Urinary bladder (tissue), 4 donors: ENCODE measurements around the gene CACNG8. TPM values are rescaled to one million over a fixed set of nuclear protein-coding genes. Genes with fewer than 3 reads are reported as not detected.

Source experiments
- DNase-seq: peaks from one replicate; pipeline ENCODE4 v3.0.0-alpha.2; 2015; ENCODE audit errors: extremely low spot score
- H3K27ac ChIP-seq: one replicate; pipeline ENCODE4 v1.5.1; 2013; ENCODE audit warnings: low read depth, mild to moderate bottlenecking, moderate library complexity
- H3K36me3 ChIP-seq: one replicate; pipeline ENCODE4 v1.6.1; 2013; ENCODE audit warnings: mild to moderate bottlenecking, moderate library complexity; ENCODE audit not compliant: insufficient read depth
- H3K4me1 ChIP-seq: one replicate; pipeline ENCODE4 v1.6.1; 2013; ENCODE audit warnings: mild to moderate bottlenecking, moderate library complexity; ENCODE audit not compliant: insufficient read depth
- H3K4me3 ChIP-seq: one replicate; pipeline ENCODE4 v1.5.1; 2013; ENCODE audit warnings: low read depth, low read length
- WGBS: extraction: QIAGEN DNeasy Blood & Tissue Kit; methylation state at CpG from one replicate; pipeline ENCODE4 v1.1.7; 2013; 5-methylcytosine and 5-hydroxymethylcytosine counted together
- polyA plus RNA-seq: library from polyadenylated mRNA; stranded (reverse); fragments of 200-250 nt; gene quantifications from one replicate; pipeline ENCODE4 v1.2.3, GENCODE V29; 2013
- total RNA-seq: library from RNA; depleted of rRNA; stranded (reverse); fragments of >200 nt; gene quantifications from one replicate; pipeline ENCODE4 v1.2.3, GENCODE V29; 2014
- donor health status: healthy with polysubstance abuse.
- donor health status: healthy.

Gene CACNG8
- total and polyA plus RNA-seq, 2 donors = 0.08 to 0.11 TPM

DNA sequence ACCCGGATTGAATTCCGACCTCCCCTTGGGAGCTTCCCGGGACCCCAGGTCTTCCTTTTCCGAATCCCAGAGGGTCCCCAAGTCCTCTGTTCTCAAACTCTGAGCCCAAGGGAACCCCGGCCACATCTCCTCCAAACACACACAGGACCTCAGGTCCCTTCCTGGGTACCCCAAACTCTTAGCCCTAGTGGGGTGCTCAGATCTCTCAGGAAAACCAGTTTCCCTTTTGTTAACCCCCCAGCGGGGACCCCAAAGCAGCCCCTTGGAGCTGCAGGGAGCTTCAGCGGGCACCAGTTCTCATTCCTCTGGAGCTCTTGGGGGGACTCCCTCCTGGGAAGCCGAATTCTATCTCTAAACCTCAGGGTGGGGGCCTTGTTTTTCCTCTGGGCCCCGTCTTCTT lies 29.5 kb downstream of the CACNG8 start:
- DNase-seq = no peak
- Histone ChIP-seq H3K4me1 (no peaks in the 10 kb centered on the region), H3K27ac (no peak overlapping the region), H3K36me3 (no peaks in the 10 kb centered on the region), H3K4me3 (no peak overlapping the region)
- 76% methylated on average over 9 of the region's 9 CpGs for WGBS

- H3K4me1 ChIP-seq = no peaks in the 10 kb centered on the region
- no peaks in the 10 kb centered on the region for H3K36me3 ChIP-seq
- no peak overlapping the region for H3K4me3 ChIP-seq
- no peak for DNase-seq
- H3K27ac ChIP-seq = no peak overlapping the region
- 26% methylated on average over 43 of the region's 43 CpGs for WGBS
Measured at GRCh38 chr19:53992815-53993214, 30.1 kb downstream of the CACNG8 start.

DNA sequence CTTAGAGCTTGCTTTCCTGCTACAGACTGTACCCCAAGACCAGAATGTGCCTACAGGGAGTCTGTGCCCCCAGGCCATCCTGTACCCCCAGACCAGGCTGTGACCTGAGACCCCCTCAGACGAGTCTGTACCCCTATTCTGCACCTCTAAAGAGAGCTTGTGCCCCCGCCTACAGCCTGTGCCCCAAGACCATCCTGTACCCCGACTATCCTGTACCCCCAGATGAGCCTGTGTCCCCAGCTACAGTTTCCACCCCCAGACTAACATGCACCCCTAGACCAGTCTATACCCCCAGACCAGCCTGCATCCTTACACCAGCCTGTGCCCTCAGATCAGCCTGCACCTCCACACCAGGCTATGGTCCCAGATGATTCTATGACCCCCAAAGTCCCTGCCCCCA lies 30.7 kb downstream of the CACNG8 start:
- Histone ChIP-seq H3K36me3 (no peaks in the 10 kb centered on the region), H3K4me3 (no peak overlapping the region), H3K27ac (no peak overlapping the region), H3K4me1 (no peaks in the 10 kb centered on the region)
- WGBS = 72% methylated on average over 3 of the region's 3 CpGs
- no peak for DNase-seq

- DNase-seq = no peak
- Histone ChIP-seq H3K4me1 (no peaks in the 10 kb centered on the region), H3K27ac (no peak overlapping the region), H3K4me3 (no peak overlapping the region), H3K36me3 (no peaks in the 10 kb centered on the region)
- 79% methylated on average over 5 of the region's 5 CpGs for WGBS
Measured at GRCh38 chr19:53994811-53995210, 32.1 kb downstream of the CACNG8 start.

DNA sequence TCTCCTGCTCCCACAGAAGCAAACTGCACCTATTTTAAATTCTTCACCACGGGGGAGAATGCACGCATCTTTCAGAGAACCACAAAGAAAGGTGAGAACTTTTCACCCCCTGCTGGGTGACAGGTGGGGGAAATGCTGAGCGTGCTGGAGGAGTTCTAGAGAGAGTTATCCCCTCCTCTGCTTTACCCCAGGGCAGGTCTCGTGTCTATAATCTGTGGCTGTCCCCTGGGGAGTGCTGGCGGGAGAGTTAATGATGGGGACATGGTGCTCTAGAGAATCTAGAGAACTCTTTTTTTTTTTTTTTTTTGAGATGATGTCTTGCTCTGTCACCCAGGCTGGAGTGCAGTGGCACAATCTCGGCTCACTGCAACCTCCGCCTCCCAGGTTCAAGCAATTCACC lies 35.5 kb downstream of the CACNG8 start:
- Histone ChIP-seq H3K36me3 (no peaks in the 10 kb centered on the region), H3K4me1 (no peaks in the 10 kb centered on the region), H3K4me3 (no peak overlapping the region), H3K27ac (no peak overlapping the region)
- DNase-seq = no peak
- WGBS = 56% methylated on average over 7 of the region's 7 CpGs

DNA sequence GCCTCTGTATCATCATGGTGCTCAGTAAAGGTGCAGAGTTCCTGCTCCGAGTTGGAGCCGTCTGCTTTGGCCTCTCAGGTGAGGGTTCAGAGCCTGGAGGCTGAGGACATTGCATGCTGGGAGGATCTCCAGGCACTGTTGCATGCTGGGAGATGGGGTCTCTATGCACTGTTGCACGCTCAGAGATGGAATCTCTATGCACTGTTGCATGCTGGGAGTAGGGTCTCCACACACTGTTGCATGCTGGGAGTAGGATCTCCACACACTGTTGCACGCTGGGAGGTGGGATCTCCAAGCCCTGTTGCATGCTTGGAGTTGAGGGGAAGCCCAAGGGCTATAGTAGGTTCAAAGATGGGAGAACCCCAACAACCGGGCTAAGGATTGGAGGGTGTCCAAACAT lies 37.0 kb downstream of the CACNG8 start:
- no peaks in the 10 kb centered on the region for H3K4me1 ChIP-seq
- no peak for DNase-seq
- WGBS = 72% methylated on average over 5 of the region's 5 CpGs
- no peak overlapping the region for H3K4me3 ChIP-seq
- no peaks in the 10 kb centered on the region for H3K36me3 ChIP-seq
- no peak overlapping the region for H3K27ac ChIP-seq

DNA sequence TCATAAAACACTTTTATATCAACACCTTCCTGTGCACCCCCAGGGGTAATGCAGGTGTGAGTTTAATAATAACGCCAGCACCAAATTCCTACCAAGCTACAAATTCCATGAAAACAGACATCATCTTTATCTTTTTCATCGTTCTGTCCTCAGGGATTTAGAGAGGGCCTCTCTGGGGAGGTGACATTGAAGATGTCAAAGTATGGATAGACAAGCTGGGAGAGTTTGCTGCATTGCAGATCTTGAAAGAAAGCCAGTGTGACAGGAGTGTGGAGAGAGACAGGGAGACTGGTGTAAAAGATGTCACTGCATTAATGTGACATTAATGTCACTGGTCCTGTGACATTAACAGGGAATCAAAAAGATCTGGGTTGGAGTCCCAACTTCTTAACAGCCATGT lies 38.8 kb downstream of the CACNG8 start:
- 63% methylated on average over 2 of the region's 2 CpGs for WGBS
- Histone ChIP-seq H3K27ac (no peak overlapping the region), H3K36me3 (no peaks in the 10 kb centered on the region), H3K4me3 (no peak overlapping the region), H3K4me1 (no peaks in the 10 kb centered on the region)
- no peak for DNase-seq

DNA sequence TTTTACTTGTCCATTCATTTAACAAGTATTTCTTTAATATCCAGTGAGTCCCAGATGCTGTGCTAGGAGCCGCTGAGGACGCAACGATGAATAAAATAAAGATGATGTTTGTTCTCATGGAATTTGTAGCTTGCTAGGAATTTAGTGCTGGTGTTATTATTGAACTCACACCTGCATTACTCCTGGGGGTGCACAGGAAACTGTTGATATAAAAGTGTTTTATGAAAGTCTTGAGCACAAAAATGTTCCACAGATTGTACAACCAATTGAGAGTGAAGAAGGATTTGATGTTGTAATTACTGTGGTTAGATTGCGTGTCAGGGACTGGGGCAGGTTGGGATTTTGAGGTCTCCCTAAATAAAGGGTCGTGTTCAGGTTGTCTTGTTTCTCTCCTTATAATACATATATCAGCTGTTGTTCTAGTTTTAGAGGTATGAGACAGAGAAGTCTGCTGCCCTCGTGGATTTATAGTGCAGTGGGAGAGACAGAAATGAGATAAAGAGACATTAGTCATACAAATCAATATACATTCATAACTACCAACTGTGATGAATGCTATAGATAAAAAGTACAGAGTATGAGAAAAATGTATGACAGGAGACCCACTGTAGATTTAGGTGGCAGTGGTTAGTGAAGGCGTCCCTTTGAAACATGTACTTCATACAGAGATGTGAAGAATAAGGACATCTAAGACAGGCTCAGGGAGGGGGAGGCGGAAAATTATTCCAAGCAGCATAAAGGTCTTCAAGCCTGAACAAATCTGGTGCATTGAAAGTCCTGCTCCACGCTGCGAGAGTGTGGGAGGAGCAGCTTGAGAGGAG lies 40.0 kb downstream of the CACNG8 start:
- Histone ChIP-seq H3K4me3 (no peak overlapping the region), H3K36me3 (no peaks in the 10 kb centered on the region), H3K4me1 (no peaks in the 10 kb centered on the region), H3K27ac (no peak overlapping the region)
- WGBS = 65% methylated on average over 10 of the region's 10 CpGs
- DNase-seq = no peak

- H3K27ac ChIP-seq = no peak overlapping the region
- H3K4me3 ChIP-seq = no peak overlapping the region
- DNase-seq = no peak
- no peaks in the 10 kb centered on the region for H3K4me1 ChIP-seq
- H3K36me3 ChIP-seq = no peaks in the 10 kb centered on the region
- 83% methylated on average over 8 of the region's 8 CpGs for WGBS
Measured at GRCh38 chr19:54009440-54009839, 46.7 kb downstream of the CACNG8 start.

GRCh38 chr19:54010474-54010873 lies 47.7 kb downstream of the CACNG8 start:
- Histone ChIP-seq H3K36me3 (no peaks in the 10 kb centered on the region), H3K4me1 (no peaks in the 10 kb centered on the region), H3K27ac (no peak overlapping the region), H3K4me3 (no peak overlapping the region)
- WGBS = 84% methylated on average over 6 of the region's 6 CpGs
- no peak for DNase-seq

- no peak for DNase-seq
- H3K27ac ChIP-seq = no peak overlapping the region
- no peaks in the 10 kb centered on the region for H3K36me3 ChIP-seq
- H3K4me3 ChIP-seq = no peak overlapping the region
- WGBS = 30% methylated on average over 36 of the region's 36 CpGs
- H3K4me1 ChIP-seq = no peaks in the 10 kb centered on the region
Measured at GRCh38 chr19:54011507-54012211, 48.9 kb downstream of the CACNG8 start.

- Histone ChIP-seq H3K4me3 (no peak overlapping the region), H3K4me1 (no peaks in the 10 kb centered on the region), H3K36me3 (no peaks in the 10 kb centered on the region), H3K27ac (no peak overlapping the region)
- WGBS = 76% methylated on average over 8 of the region's 8 CpGs
- DNase-seq = no peak
Measured at GRCh38 chr19:54013866-54014265, 51.1 kb downstream of the CACNG8 start.

DNA sequence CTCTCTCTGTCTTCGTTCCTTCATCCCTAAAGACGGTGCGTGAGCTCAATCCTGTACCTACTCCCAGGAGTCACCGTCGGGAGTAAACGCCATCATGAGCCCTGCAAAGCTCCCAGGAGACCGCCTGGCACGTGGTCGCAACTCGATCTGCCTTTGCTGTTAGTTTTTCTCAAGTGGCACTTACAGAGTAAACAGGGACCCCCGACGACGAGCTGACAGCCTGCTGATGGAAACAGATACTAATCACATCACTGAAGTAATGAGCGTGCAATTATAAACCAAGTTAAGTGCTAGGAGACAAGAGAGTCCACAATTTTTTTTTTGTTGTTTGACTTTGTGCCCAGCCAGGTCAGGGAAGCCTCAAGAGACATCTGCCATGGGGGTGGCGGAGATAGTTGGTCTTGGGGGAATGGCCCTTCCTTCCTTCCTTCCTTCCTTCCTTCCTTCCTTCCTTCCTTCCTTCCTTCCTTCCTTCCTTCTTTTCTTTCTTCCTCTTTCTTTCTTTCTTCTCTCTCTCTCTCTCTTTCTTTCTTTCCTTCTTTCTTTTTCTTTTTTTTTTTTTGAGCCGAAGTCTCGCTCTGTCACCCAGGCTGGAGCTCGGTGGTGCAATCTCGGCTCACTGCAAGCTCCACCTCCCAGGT lies 52.3 kb downstream of the CACNG8 start:
- Histone ChIP-seq H3K4me3 (no peak overlapping the region), H3K4me1 (no peaks in the 10 kb centered on the region), H3K36me3 (no peaks in the 10 kb centered on the region), H3K27ac (no peak overlapping the region)
- WGBS = 46% methylated on average over 19 of the region's 19 CpGs
- no peak for DNase-seq

DNA sequence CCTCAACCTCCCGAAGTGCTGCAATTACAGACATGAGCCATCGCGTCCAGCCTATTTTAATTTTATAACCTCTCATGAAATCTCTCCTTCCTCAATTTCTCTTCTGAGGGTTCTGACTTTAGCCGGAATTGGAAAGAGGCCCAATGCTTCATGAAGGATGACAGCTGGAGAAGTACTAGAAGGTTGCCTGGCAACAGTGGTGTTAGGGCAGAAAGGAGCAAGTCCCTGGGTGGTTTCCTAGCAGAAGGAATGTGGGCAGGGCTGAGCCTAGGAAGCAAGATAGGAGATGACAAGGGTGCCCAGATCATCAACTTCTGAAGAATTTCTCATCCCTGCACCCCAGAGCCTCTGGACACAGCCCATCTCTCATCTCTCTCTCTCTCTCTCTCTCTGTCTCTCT lies 54.5 kb downstream of the CACNG8 start:
- H3K4me1 ChIP-seq = no peaks in the 10 kb centered on the region
- 79% methylated on average over 4 of the region's 4 CpGs for WGBS
- H3K27ac ChIP-seq = no peak overlapping the region
- H3K36me3 ChIP-seq = no peaks in the 10 kb centered on the region
- H3K4me3 ChIP-seq = no peak overlapping the region
- no peak for DNase-seq
